Astrocyte (in vitro differentiated cells and primary cell): ENCODE measurements around the gene RSPH6A. TPM values are rescaled to one million over a fixed set of nuclear protein-coding genes. Genes with fewer than 3 reads are reported as not detected.

Experiments
- DNase-seq: peaks from one replicate; pipeline ENCODE4 v3.0.0-alpha.2; 2010; ENCODE audit warnings: low read depth
- FAIRE-seq: peaks from 2 replicates; lab custom pipeline; 2011; peaks lifted over from hg19 to GRCh38; lab: Jason Lieb, UNC
- H2AFZ ChIP-seq: 2 replicates; pipeline ENCODE4 v1.6.0; 2012; ENCODE audit warnings: low read depth, low read length, inconsistent platforms
- H3K27ac ChIP-seq: 2 replicates; pipeline ENCODE4 v1.5.1; 2011; ENCODE audit warnings: low read depth, low read length, inconsistent platforms
- H3K27me3 ChIP-seq: 2 replicates; pipeline ENCODE4 v1.6.0; 2011; ENCODE audit warnings: low read length, inconsistent platforms; ENCODE audit not compliant: insufficient read depth
- H3K36me3 ChIP-seq: 2 replicates; pipeline ENCODE4 v1.5.1; 2011; ENCODE audit warnings: low read length, inconsistent platforms; ENCODE audit not compliant: insufficient read depth
- H3K4me1 ChIP-seq: 2 replicates; pipeline ENCODE4 v1.5.1; 2011; ENCODE audit warnings: low read length, inconsistent platforms; ENCODE audit not compliant: insufficient read depth
- H3K4me2 ChIP-seq: 2 replicates; pipeline ENCODE4 v1.6.0; 2012; ENCODE audit warnings: low read length, inconsistent platforms
- H3K4me3 ChIP-seq: 2 replicates; pipeline ENCODE4 v1.5.1; 2011; ENCODE audit warnings: low read depth, mild to moderate bottlenecking, low read length, inconsistent platforms; ENCODE audit not compliant: insufficient read depth
- H3K79me2 ChIP-seq: 2 replicates; pipeline ENCODE4 v1.6.0; 2012; ENCODE audit warnings: mild to moderate bottlenecking, low read length, inconsistent platforms; ENCODE audit not compliant: insufficient read depth
- H3K9ac ChIP-seq: 2 replicates; pipeline ENCODE4 v1.6.0; 2012; ENCODE audit warnings: mild to moderate bottlenecking, low read length, inconsistent platforms
- H3K9me3 ChIP-seq: 2 replicates; pipeline ENCODE4 v1.5.1; 2012; ENCODE audit warnings: low read depth, mild to moderate bottlenecking, low read length, inconsistent platforms; ENCODE audit not compliant: insufficient read depth
- H4K20me1 ChIP-seq: 2 replicates; pipeline ENCODE4 v1.6.0; 2012; ENCODE audit warnings: low read length, inconsistent platforms; ENCODE audit not compliant: insufficient read depth
- H3K27ac Mint-ChIP-seq: one replicate; pipeline ENCODE4 v1.8.0; 2021; ENCODE audit warnings: mild to moderate bottlenecking, mixed read lengths; ENCODE audit not compliant: unreplicated experiment
- H3K27me3 Mint-ChIP-seq: one replicate; pipeline ENCODE4 v1.8.0; 2021; ENCODE audit warnings: low read depth, mixed read lengths; ENCODE audit not compliant: unreplicated experiment
- H3K36me3 Mint-ChIP-seq: one replicate; pipeline ENCODE4 v1.8.0; 2021; ENCODE audit warnings: low read depth, mixed read lengths; ENCODE audit not compliant: unreplicated experiment
- H3K4me1 Mint-ChIP-seq: one replicate; pipeline ENCODE4 v1.8.0; 2021; ENCODE audit warnings: low read depth, mixed read lengths; ENCODE audit not compliant: unreplicated experiment
- H3K4me3 Mint-ChIP-seq: one replicate; pipeline ENCODE4 v1.8.0; 2021; ENCODE audit warnings: mild to moderate bottlenecking, moderate library complexity, mixed read lengths; ENCODE audit not compliant: unreplicated experiment
- H3K9me3 Mint-ChIP-seq: one replicate; pipeline ENCODE4 v1.8.0; 2021; ENCODE audit warnings: mild to moderate bottlenecking, mixed read lengths; ENCODE audit not compliant: unreplicated experiment
- EZH2 ChIP-seq: IDR thresholded peaks from 2 replicates; pipeline ENCODE4 v1.6.1; 2012; ENCODE audit warnings: mild to moderate bottlenecking, low read length, inconsistent platforms; ENCODE audit not compliant: insufficient read depth
- total RNA-seq: library from RNA; stranded (reverse); gene quantifications from 2 replicates; pipeline ENCODE4 v1.2.1, GENCODE V29; 2021
- TF ChIP-seq, protein P1 (sequence below): IDR thresholded peaks from 2 replicates; pipeline ENCODE4 v1.5.1; 2011; ENCODE audit warnings: low read depth, mild to moderate bottlenecking, inconsistent platforms, low read length, moderate library complexity; ENCODE audit not compliant: insufficient read depth

Gene RSPH6A
- total RNA-seq, 1 donor from 2014 or later: 0.23 TPM

DNA sequence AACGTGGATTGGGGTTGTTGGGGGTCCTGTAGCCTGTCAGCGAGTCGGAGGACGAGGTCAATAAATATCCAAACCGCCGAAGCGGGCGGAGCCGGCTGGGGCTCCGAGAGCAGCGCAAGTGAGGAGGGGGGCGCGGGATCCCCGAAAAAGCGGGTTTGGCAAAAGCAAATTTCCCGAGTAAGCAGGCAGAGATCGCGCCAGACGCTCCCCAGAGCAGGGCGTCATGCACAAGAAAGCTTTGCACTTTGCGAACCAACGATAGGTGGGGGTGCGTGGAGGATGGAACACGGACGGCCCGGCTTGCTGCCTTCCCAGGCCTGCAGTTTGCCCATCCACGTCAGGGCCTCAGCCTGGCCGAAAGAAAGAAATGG is 45.3 kb downstream of the RSPH6A start:
- H3K4me1 Mint-ChIP-seq: peaks cover 14% of the 10 kb centered on the region
- no peaks in the 10 kb centered on the region for H3K9me3 Mint-ChIP-seq
- DNase-seq (no peak), FAIRE-seq (no peak)
- Histone ChIP-seq H3K9ac (peak overlapping the region; percentile 74), H3K79me2 (peaks cover 12% of the 10 kb centered on the region), H3K4me3 (peak overlapping the region; percentile 52), H3K4me1 (peaks cover 29% of the 10 kb centered on the region), H3K36me3 (peaks cover 9% of the 10 kb centered on the region), H3K27me3 (no peaks in the 10 kb centered on the region), H3K27ac (peak overlapping the region; percentile 54), H3K9me3 (no peaks in the 10 kb centered on the region), H2AFZ (no peak overlapping the region), H3K4me2 (peak overlapping the region; percentile 100), H4K20me1 (peaks cover 28% of the 10 kb centered on the region)
- peaks cover 6% of the 10 kb centered on the region for H3K36me3 Mint-ChIP-seq
- TF ChIP-seq EZH2: no peak
- peak overlapping the region; percentile 87 for H3K4me3 Mint-ChIP-seq
- no peaks in the 10 kb centered on the region for H3K27me3 Mint-ChIP-seq
- H3K27ac Mint-ChIP-seq: peak overlapping the region; percentile 94

DNA sequence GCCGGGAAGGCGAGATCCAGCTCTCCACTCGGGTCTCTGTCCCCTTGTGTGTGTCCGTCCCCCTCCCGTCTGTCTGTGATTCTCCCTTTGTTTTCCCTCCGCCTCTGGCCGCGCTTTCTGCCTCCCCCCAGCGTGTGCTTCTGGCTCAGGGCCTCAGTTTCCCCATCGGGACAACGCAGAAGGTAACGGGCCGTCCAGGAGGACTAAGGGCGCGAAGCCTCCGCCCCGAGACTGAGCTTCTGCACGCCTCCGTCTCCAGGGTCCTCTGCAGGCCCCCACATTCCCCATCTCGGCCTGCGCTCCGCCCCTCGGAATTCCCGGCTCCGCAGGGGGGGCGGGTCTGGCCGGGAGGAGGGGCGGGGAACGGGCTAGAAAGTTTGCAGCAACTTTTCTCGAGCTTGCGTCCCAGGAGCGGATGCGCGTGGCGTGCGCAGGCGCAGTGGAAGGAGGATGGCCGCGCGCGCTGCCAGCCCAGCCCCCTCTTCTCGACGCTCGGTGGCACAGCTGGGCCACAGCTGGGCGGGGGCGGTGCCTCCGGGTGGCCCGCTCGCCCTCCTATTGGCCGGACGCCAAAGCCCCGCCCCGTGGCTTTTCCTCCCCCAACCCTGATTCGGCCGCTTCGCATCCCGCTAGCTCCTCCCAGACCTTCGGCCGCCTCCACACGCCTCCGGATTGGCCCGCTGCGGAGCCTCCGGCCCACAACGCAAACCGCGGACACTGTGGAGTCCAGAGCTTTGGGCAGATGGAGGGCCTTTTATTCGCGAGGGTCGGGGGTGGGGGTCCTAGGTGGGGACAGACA is 45.9 kb downstream of the RSPH6A start, which contains the start of gene SIX5:
Gene SIX5, minus strand, starts transcription at position 269 of the 799 bp plus-strand sequence. CDS start 408 bp downstream, outside the sequence.
- H3K27me3 ChIP-seq: no peaks in the 10 kb centered on the region
- peaks cover 34% of the 10 kb centered on the region for H3K4me1 ChIP-seq
- H3K9me3 Mint-ChIP-seq: no peaks in the 10 kb centered on the region
- H3K4me3 ChIP-seq: peak within 1 kb of the TSS; percentile 85
- H3K27ac Mint-ChIP-seq: peak within 1 kb of the TSS; percentile 94
- peak within 1 kb of the TSS; percentile 95 for H3K27ac ChIP-seq
- peak within 1 kb of the TSS; percentile 76 for H2AFZ ChIP-seq
- TF ChIP-seq, protein P1, sequence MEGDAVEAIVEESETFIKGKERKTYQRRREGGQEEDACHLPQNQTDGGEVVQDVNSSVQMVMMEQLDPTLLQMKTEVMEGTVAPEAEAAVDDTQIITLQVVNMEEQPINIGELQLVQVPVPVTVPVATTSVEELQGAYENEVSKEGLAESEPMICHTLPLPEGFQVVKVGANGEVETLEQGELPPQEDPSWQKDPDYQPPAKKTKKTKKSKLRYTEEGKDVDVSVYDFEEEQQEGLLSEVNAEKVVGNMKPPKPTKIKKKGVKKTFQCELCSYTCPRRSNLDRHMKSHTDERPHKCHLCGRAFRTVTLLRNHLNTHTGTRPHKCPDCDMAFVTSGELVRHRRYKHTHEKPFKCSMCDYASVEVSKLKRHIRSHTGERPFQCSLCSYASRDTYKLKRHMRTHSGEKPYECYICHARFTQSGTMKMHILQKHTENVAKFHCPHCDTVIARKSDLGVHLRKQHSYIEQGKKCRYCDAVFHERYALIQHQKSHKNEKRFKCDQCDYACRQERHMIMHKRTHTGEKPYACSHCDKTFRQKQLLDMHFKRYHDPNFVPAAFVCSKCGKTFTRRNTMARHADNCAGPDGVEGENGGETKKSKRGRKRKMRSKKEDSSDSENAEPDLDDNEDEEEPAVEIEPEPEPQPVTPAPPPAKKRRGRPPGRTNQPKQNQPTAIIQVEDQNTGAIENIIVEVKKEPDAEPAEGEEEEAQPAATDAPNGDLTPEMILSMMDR: no peak
- H3K4me1 Mint-ChIP-seq: peaks cover 17% of the 10 kb centered on the region
- peaks cover 6% of the 10 kb centered on the region for H3K36me3 ChIP-seq
- peaks cover 3% of the 10 kb centered on the region for H3K36me3 Mint-ChIP-seq
- H4K20me1 ChIP-seq: peaks cover 28% of the 10 kb centered on the region
- H3K4me2 ChIP-seq: peak within 1 kb of the TSS; percentile 100
- H3K9ac ChIP-seq: peak within 1 kb of the TSS; percentile 96
- peak; percentile 88 for DNase-seq
- H3K9me3 ChIP-seq: no peaks in the 10 kb centered on the region
- peak within 1 kb of the TSS; percentile 88 for H3K4me3 Mint-ChIP-seq
- H3K79me2 ChIP-seq: peaks cover 12% of the 10 kb centered on the region
- H3K27me3 Mint-ChIP-seq: no peaks in the 10 kb centered on the region
- no peak for FAIRE-seq

DNA sequence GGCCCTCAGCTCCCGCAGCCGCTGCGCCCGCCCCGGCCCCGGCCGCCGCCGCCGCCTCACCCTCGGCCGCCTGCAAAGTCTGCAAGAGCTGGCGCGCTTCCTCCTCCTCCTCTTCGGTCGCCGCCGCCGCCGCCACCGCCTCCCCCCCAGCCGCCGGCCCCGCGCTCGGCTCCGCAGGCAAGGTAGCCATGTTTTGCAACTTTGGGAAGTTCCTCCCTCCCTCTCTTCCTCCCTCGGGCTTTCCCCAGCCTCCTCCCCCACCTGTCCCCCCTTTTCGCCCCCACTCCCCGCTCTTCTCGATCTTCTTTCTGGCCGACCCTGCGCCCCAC is 46.5 kb downstream of the RSPH6A start:
- H3K4me3 ChIP-seq: peak overlapping the region; percentile 85
- H3K36me3 Mint-ChIP-seq: peaks cover 3% of the 10 kb centered on the region
- DNase-seq: no peak

More for the DNA sequence above, 46.5 kb downstream of the RSPH6A start:
- H3K27ac ChIP-seq: peak overlapping the region; percentile 95
- H3K4me1 ChIP-seq: peaks cover 37% of the 10 kb centered on the region
- peak overlapping the region; percentile 100 for H3K4me2 ChIP-seq
- Mint-ChIP-seq H3K4me1 (peaks cover 17% of the 10 kb centered on the region), H3K4me3 (peak overlapping the region; percentile 88), H3K27ac (peak overlapping the region; percentile 93), H3K27me3 (no peaks in the 10 kb centered on the region), H3K9me3 (no peaks in the 10 kb centered on the region)
- H3K9me3 ChIP-seq: no peaks in the 10 kb centered on the region
- peak overlapping the region; percentile 96 for H3K9ac ChIP-seq
- no peaks in the 10 kb centered on the region for H3K27me3 ChIP-seq
- TF ChIP-seq EZH2: no peak
- TF ChIP-seq, protein P1: no peak
- FAIRE-seq: no peak
- peaks cover 28% of the 10 kb centered on the region for H4K20me1 ChIP-seq
- H3K79me2 ChIP-seq: peaks cover 12% of the 10 kb centered on the region
- H3K36me3 ChIP-seq: peaks cover 6% of the 10 kb centered on the region
- H2AFZ ChIP-seq: peak overlapping the region; percentile 76
